HG03521 (cell line): ENCODE data around the gene KRT1.
"Not testable (repeated sequence)": the region's sequence is repeated elsewhere in the genome, so short reads cannot be mapped to it uniquely, and the experiment has no call there.

Experiments
- ATAC-seq: cut with Tn5 transposase; IDR thresholded peaks from one replicate; pipeline ENCODE4 v1.9.1; 2021; ENCODE audit warnings: mild to moderate bottlenecking, moderate library complexity; ENCODE audit not compliant: unreplicated experiment

KRT1 gene

DNA sequence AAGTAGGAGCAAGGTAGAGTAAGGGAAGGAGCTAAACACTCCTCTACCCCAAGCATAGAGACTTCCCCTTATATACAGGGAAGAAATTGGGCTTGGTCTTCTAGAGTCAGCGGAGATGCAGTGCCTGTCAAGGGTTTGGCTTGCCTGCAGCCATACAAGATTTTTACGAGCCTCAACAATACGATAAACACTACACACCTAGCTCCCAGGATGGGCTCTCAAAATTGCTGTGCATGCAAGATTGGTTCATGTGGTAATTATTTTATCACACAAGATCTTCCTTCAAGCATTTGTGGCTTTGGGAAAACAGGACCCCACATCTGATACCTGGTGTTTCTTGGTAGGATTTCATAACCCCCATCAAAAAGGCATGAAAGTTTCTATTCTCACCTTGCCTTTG is at the start of gene KRT1:
Gene KRT1 (minus strand): TSS at position 45 of the 400 bp plus-strand sequence. CDS start 59 bp downstream, outside the sequence.
- ATAC-seq = no peak

DNA sequence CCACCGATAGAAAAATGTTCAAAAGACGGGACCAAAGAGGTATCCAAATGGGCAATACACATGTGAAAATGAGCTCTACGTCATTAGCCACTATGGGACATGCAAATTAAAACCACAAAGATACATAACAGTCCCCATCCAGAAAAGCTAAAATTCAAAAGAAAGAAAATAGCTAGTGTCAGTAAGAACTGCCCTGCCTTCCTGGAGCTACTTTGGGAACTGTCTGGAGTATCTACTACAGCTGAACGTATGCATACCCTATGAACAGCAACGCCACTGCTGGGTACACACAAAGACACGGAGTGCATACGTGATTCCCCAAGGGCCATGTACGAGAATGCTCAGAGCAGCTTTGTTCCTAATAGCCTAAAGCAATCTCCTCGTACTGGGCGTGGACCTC is 48.9 kb upstream of the KRT1 start:
- no peak for ATAC-seq

- ATAC-seq = no peak
Observed at GRCh38 chr12:52728374-52728773, 48.2 kb upstream of the KRT1 start.

DNA sequence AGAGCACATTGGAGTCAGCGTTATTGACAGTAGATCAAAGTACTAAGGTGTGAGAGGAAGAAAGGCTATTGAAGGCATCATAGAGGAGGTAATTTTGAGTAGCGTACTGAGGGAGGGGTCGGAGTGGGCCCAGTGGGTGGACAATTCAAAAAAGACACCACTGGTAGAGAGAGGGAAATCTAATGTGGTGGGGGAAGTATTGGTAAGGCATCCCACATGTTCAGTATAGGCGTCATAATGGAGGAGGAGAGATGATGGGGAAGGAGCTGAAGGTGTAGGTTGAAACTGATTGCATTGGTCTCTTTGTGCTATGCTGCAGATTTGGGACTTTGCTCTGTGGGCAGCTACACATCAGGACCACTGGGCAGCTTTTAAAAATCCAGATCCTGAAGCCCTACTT is 46.8 kb upstream of the KRT1 start:
- ATAC-seq = no peak

DNA sequence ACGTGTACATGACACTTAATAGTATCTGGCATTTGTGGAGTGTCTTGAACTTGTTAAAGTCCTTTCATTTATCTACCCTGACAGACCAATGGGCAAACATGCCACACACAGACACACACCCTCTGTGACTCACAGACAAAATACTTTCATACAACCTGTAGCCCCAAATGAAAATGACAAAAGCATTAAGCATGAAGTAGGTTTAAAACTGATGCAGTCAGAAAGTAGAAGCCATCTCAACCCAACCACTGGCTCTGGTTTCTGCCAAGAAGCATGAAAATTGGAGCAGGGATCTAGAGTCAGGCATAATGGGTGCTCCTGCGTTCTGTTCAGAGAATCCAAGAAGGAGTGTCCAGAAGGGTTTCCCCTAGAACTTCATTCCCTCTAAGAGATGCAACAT is 46.2 kb upstream of the KRT1 start:
- ATAC-seq = no peak

GRCh38 chr12:52724384-52724783 is 44.2 kb upstream of the KRT1 start:
- no peak for ATAC-seq

DNA sequence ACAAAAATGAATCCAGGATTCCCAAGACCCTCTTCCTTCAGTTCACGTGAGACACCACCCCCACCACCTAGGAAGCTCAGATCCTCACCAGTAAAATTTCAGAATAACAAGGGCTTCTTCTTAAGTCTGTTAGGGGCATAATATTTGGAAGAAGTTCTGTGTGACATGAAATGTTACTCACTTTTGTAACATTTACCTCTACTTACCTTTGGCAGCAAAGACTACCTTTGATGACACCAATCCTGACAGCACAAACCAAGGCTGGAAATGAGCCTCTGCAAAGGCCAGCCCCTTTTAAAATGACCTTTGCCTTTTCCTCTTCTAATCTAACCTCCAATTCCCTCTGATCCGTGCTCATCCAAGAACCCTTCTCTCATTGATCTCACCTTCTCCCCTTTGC is 42.5 kb upstream of the KRT1 start:
- ATAC-seq = no peak

GRCh38 chr12:52721838-52722470 is 41.7 kb upstream of the KRT1 start:
- no peak for ATAC-seq

DNA sequence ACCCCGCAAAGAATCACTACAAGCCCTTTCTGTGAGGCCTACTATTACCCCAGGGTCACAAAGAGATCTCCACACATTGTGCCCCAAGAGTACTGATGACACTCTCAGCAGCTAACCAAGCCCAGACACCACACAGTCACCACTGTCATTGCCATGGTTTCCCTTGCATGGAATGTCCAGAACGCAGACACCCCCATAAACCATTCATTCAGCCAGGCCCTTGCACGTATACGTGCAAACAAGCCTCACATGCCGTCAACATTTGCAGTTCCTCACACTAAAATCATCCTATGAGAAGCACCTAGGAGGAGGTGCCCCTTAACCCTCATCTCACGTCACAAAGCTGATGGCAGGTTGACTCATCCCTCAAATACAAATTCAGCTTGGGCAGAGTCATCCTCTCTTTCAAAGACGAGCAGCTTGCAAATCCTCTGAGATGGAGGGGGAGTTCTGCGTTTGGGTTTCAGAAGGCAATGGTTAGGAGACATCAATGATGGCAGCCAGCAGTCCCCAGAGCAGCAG is 40.2 kb upstream of the KRT1 start:
- no peak for ATAC-seq

DNA sequence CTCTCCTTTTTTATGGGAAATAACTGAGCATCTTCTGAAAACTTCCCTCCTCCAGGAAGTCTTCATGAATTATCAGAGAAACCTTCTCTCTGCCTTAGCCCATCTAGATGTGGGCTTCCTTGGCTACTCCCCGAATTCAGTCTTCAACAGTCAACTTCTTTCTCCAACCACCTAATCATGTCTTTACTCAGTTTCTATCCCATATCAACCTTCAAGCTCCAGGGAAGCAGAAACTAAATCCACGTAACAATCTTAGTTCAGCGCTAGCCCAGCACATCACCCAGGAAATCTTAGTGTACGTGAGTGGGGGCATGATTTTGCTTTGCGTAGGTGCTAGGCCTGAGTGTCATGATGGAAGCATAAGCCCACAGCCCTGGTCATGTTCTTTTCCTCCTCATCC is 35.9 kb upstream of the KRT1 start:
- ATAC-seq = no peak

DNA sequence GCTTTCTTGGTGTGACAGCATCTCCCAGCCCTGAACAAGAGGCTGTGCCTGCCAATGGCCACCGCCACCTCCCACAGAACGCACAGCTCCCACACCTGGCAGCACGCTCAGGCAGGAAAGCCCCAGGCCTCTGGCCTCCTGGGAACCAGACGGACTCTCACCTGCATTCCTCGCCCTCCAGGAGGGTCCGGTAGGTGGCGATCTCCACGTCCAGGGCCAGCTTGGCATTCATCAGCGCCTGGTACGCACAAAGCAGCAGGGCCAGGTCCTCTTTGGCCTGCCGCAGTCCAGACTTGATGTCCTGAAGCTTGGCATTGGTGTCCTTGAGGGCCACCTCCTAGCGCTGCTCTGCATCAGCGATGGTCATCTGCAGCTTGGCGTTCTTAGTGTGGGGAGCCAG is 35.2 kb upstream of the KRT1 start:
- no peak for ATAC-seq

DNA sequence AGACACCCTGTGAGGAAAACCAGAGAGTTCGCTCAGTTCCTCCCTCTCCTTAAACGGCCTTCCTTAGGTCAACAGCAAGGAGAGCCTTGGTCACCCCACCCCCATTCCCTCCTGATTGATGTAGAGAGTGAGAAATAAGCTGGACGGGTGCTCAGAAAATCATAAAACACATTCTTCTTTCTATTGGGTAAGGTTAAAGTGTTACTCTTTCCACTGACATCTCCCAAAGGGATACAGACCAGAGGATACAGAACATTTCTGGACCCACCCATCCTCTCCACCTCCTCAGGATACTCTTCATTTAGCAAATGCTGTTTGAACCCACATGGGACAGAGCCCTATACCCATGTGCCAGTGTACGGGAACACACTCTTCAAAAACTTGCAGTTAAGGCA is 34.7 kb upstream of the KRT1 start:
- ATAC-seq = no peak

- ATAC-seq = no peak
Observed at GRCh38 chr12:52713960-52714886, 34.0 kb upstream of the KRT1 start.

DNA sequence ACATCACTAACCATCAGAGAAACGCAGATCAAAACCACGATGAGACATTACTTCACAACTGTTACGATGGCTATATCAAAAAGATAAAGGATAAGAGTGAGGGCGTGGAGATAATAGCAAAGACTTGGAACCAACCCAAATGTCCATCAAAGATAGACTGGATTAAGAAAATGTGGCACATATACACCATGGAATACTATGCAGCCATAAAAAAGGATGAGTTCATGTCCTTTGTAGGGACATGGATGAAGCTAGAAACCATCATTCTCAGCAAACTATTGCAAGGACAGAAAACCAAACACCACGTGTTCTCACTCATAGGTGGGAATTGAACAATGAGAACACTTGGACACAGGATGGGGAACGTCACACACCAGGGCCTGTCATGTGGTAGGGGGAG is 31.9 kb upstream of the KRT1 start:
- ATAC-seq = not testable (repeated sequence)

GRCh38 chr12:52710730-52711129 is 30.5 kb upstream of the KRT1 start:
- no peak for ATAC-seq

DNA sequence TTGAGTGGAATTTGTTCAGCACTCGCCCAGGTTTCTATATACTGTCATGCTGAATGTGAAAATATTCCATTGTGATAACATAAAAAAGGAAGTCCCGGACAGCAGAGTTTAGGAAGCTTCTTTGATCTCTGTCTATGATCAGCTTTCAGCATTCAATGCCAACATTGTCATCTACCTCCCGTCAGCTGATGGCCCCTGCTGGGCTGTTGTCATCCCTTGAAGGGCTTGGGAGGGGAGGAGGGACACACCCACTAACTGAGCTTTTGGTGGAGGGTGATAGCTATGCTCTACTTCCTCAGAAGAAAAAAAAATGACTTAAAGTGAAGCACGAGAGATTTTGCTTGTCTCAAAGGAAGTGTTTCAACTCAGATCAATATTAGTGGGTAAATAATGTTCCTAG is 27.8 kb upstream of the KRT1 start:
- no peak for ATAC-seq

DNA sequence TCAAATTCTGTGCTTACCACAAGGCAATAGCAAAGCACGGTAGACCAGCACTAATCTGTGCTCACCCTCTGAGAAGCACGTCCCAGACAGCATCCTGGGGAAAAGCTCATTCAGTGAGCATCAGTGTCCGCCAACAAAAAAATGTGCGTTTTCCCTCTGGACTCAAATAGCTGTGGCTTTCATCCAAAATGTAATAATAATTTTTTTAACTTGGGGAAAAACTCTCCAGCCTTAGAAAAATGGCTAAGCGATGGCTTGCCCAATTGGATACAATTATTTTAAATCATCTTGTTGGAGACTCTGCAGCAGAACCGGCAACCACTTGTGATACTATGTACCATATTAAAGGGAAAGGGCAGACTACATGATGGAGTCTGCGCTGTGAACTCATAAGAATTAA is 24.3 kb upstream of the KRT1 start:
- ATAC-seq = no peak

- no peak for ATAC-seq
Observed at GRCh38 chr12:52703878-52704277, 23.7 kb upstream of the KRT1 start.

- ATAC-seq = no peak
Observed at GRCh38 chr12:52703424-52703823, 23.2 kb upstream of the KRT1 start, which contains the start of gene KRT77. Gene KRT77 (minus strand): TSS chr12:52703524. CDS start chr12:52703434, 90 bp downstream.

- ATAC-seq = no peak
Observed at GRCh38 chr12:52702338-52702737, 22.1 kb upstream of the KRT1 start.

DNA sequence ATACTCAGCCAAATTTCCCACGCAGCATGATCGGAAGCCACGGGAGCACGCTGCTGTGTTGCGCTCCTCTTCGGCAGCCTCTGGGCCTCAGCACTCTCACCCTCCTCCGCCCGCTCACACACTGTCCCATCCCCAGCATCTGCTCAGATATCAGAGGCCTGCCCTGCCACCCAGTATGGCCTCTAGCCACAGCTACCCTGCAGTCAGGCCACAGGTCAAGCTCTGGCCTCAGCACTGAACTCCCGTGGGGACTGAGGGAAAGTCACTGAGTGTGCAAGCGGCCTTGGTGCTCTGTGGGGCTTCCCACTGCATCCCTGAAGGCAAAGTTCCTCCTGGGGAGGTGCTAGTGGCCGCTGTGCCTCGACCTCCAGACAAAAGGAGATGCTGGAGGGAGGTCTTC is 21.1 kb upstream of the KRT1 start:
- no peak for ATAC-seq

GRCh38 chr12:52699960-52700359 is 19.8 kb upstream of the KRT1 start:
- no peak for ATAC-seq
